ENCODE results near the gene RFWD3.

RFWD3 gene

DNA sequence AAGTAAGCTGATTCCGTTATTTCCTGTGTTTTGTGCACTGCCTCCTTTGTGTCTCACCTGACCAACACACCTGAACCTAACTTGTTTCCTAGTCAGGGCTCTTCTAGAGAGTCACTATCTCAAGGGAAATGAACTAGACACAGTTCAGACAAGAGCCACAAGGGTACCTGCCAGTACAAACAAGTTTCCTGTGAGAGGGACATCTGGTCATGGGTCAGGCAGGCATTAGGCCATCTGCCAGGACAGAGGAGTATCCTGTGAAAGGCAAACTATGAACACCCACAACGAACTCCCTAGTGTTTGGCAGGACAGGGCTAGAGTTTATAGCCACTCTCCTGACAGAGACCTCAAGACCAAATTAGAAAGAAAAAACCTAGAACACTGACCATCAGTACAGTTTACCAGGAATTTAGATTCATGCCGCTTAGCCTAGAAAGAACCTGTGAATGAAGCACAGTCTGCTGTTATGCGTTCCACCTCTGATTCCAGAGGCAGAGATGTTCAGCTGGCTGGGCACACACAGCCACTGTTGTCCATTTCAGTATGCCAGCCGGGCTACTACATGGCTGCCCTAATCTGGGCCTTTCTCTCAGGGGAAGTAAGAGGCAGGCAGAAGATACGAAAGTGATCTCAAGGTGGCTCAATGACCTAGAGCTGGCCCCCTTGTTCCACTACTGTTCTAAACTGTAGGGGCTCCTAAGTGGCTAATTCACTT is 39.0 kb downstream of the RFWD3 start (continued):
- TF ChIP-seq, protein P1, sequence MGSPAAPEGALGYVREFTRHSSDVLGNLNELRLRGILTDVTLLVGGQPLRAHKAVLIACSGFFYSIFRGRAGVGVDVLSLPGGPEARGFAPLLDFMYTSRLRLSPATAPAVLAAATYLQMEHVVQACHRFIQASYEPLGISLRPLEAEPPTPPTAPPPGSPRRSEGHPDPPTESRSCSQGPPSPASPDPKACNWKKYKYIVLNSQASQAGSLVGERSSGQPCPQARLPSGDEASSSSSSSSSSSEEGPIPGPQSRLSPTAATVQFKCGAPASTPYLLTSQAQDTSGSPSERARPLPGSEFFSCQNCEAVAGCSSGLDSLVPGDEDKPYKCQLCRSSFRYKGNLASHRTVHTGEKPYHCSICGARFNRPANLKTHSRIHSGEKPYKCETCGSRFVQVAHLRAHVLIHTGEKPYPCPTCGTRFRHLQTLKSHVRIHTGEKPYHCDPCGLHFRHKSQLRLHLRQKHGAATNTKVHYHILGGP (tag by site-specific recombination; IDR thresholded peaks at IDR 0.05): no peak
- no peak for TF ChIP-seq ZNF624 (tag by site-specific recombination; IDR thresholded peaks at IDR 0.05)
- no peak for TF ChIP-seq ZNF571 (tag by site-specific recombination; IDR thresholded peaks at IDR 0.05)

DNA sequence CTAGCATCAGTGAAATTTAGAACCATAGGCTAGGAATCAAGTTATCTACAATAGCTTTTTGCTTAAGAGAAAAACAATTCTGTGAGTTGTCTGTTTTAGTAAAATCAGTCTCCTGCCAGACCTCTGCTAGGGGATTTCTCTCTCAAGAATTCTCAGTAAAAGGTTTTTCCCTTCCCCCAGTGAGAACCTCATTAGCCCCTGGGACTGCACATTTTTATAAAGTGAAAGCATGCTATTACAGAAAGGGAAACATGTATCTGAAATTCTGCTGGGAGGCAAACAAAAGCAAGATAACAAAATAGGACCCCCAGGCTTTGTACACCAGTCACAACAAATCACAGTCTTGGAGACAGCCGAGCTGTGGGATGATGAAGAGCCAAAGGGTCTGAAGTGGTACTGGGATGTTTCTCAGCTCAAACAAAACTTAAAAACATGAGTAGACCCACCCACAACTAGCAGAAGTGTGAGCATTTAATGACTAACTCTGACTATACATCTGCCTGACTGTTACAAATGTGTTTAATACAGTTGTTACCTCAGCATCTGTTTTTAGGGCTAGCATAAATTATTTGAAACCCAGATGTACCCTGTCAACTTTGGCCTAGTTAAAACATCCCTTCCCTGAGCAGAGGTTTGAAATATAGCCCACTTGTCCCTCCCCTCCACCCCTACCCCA is 39.8 kb downstream of the RFWD3 start:
- Histone ChIP-seq H3K4me1 (ENCODE audit: control insufficient read depth, insufficient read depth, low read length) (no peaks in the 10 kb centered on the region), H3K4me3 (ENCODE audit: low read depth, low read length) (no peak overlapping the region), H3K27ac (ENCODE audit: extremely low read depth, low read depth, low read length) (no peak overlapping the region), H3K36me3 (ENCODE audit: control insufficient read depth in 2 of 2, insufficient read depth in 1 of 2, low read length in 2 of 2) (peaks cover 45 to 100% of the 10 kb centered on the region in 2 experiments), H3K9me3 (ENCODE audit: control insufficient read depth, insufficient read depth, low read depth, low read length) (no peaks in the 10 kb centered on the region)
- CTCF ChIA-PET: interaction anchor here (0.6 kb wide), 1 partner anchor 38 kb away, joined by 6 read pairs; no protein-coding TSS in a partner anchor
- TF ChIP-seq ZNF521 (tag by site-specific recombination; IDR thresholded peaks at IDR 0.05) (no peak), ZNF843 (tag by site-specific recombination; IDR thresholded peaks at IDR 0.05) (no peak), ZNF785 (tag by site-specific recombination; IDR thresholded peaks at IDR 0.05) (no peak), ZNF146 (tag by site-specific recombination; IDR thresholded peaks at IDR 0.05) (no peak), ZNF776 (tag by site-specific recombination; IDR thresholded peaks at IDR 0.05; ENCODE audit: borderline replicate concordance) (no peak), ZNF510 (tag by site-specific recombination; IDR thresholded peaks at IDR 0.05; ENCODE audit: insufficient replicate concordance) (no peak), ZNF596 (tag by site-specific recombination; IDR thresholded peaks at IDR 0.05) (no peak), ZNF837 (tag by site-specific recombination; IDR thresholded peaks at IDR 0.05) (no peak), ZNF184 (tag by site-specific recombination; IDR thresholded peaks at IDR 0.05) (no peak), MEIS1 (CRISPR knock-in tag; IDR thresholded peaks at IDR 0.05; ENCODE audit: borderline replicate concordance) (no peak), ZEB2 (tag by site-specific recombination; IDR thresholded peaks at IDR 0.05) (no peak), ZNF707 (tag by site-specific recombination; IDR thresholded peaks at IDR 0.05) (no peak), ZNF621 (tag by site-specific recombination; IDR thresholded peaks at IDR 0.05) (no peak)
- TF ChIP-seq, protein P2, sequence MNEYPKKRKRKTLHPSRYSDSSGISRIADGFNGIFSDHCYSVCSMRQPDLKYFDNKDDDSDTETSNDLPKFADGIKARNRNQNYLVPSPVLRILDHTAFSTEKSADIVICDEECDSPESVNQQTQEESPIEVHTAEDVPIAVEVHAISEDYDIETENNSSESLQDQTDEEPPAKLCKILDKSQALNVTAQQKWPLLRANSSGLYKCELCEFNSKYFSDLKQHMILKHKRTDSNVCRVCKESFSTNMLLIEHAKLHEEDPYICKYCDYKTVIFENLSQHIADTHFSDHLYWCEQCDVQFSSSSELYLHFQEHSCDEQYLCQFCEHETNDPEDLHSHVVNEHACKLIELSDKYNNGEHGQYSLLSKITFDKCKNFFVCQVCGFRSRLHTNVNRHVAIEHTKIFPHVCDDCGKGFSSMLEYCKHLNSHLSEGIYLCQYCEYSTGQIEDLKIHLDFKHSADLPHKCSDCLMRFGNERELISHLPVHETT (tag by site-specific recombination; IDR thresholded peaks at IDR 0.05): no peak
- TF ChIP-seq, protein P1 (tag by site-specific recombination; IDR thresholded peaks at IDR 0.05): no peak
- TF ChIP-seq, protein P3, sequence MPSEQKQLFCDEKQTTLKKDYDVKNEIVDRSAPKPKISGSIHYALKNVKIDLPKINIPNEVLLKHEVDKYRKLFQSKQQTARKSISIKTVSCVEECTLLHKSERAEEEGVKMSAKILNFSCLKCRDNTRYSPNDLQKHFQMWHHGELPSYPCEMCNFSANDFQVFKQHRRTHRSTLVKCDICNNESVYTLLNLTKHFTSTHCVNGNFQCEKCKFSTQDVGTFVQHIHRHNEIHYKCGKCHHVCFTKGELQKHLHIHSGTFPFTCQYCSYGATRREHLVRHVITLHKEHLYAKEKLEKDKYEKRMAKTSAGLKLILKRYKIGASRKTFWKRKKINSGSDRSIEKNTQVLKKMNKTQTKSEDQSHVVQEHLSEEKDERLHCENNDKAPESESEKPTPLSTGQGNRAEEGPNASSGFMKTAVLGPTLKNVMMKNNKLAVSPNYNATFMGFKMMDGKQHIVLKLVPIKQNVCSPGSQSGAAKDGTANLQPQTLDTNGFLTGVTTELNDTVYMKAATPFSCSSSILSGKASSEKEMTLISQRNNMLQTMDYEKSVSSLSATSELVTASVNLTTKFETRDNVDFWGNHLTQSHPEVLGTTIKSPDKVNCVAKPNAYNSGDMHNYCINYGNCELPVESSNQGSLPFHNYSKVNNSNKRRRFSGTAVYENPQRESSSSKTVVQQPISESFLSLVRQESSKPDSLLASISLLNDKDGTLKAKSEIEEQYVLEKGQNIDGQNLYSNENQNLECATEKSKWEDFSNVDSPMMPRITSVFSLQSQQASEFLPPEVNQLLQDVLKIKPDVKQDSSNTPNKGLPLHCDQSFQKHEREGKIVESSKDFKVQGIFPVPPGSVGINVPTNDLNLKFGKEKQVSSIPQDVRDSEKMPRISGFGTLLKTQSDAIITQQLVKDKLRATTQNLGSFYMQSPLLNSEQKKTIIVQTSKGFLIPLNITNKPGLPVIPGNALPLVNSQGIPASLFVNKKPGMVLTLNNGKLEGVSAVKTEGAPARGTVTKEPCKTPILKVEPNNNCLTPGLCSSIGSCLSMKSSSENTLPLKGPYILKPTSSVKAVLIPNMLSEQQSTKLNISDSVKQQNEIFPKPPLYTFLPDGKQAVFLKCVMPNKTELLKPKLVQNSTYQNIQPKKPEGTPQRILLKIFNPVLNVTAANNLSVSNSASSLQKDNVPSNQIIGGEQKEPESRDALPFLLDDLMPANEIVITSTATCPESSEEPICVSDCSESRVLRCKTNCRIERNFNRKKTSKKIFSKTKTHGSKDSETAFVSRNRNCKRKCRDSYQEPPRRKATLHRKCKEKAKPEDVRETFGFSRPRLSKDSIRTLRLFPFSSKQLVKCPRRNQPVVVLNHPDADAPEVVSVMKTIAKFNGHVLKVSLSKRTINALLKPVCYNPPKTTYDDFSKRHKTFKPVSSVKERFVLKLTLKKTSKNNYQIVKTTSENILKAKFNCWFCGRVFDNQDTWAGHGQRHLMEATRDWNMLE (tag by site-specific recombination; conservative IDR thresholded peaks at IDR 0.05; ENCODE audit: low read depth): no peak
- POLR2A ChIA-PET: interaction anchor here (0.6 kb wide), 1 partner anchor 16 kb away, joined by 3 read pairs; no protein-coding TSS in a partner anchor

Data from HEK293 (cell line).